ENCODE measurements around the gene OTULINL. TPM values are rescaled to one million over a fixed set of nuclear protein-coding genes. Genes with fewer than 3 reads are reported as not detected.

The OTULINL gene
- total and polyA plus RNA-seq, 4 donors: 19.9 to 35.0 (median 25.5) TPM

DNA sequence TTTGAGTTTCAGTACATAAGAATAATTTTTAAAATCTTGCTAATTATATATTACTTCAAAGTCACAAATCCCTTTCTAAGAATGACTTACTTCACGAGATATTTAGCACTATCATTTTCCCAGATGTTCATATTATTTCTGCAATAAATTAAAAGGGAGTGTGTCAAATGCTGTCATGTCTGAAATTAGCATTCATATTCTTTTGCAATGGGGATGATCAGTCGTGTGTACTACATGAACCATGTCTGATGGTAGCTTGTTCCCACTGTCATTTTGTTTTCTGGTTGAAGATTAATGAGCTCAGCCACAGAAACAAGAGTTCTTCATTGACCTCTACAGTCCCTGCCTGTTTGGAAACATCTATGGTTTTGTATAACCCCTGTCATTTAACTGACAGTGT lies 30.1 kb downstream of the OTULINL start:
- H3K4me3 ChIP-seq (ENCODE audit: low read depth, low read length): no peak overlapping the region
- H3K36me3 ChIP-seq (ENCODE audit: control insufficient read depth, insufficient read depth, low read length): peaks cover 6% of the 10 kb centered on the region
- 100% methylated on average over 1 of the region's 2 CpGs for WGBS (ENCODE audit: insufficient coverage)
- H3K4me1 ChIP-seq (ENCODE audit: control insufficient read depth, insufficient read depth, low read length): no peaks in the 10 kb centered on the region
- no peaks in the 10 kb centered on the region for H3K9me3 ChIP-seq (ENCODE audit: control insufficient read depth, insufficient read depth, low read length)
- H3K27ac ChIP-seq (ENCODE audit: low read depth, low read length): no peak overlapping the region
- DNase-seq (ENCODE audit: low read depth in 4 of 6, low spot score in 6 of 6): no peak
- H3K27me3 ChIP-seq (ENCODE audit: control insufficient read depth, insufficient read depth, low read length): no peaks in the 10 kb centered on the region

GRCh38 chr5:14614490-14614889 lies 32.9 kb downstream of the OTULINL start:
- Histone ChIP-seq H3K9me3 (ENCODE audit: control insufficient read depth, insufficient read depth, low read length) (no peaks in the 10 kb centered on the region), H3K4me3 (ENCODE audit: low read depth, low read length) (no peak overlapping the region), H3K27me3 (ENCODE audit: control insufficient read depth, insufficient read depth, low read length) (no peaks in the 10 kb centered on the region), H3K4me1 (ENCODE audit: control insufficient read depth, insufficient read depth, low read length) (no peaks in the 10 kb centered on the region), H3K27ac (ENCODE audit: low read depth, low read length) (no peak overlapping the region), H3K36me3 (ENCODE audit: control insufficient read depth, insufficient read depth, low read length) (peaks cover 6% of the 10 kb centered on the region)
- WGBS (ENCODE audit: insufficient coverage): 100% methylated on average over 3 of the region's 5 CpGs
- DNase-seq (ENCODE audit: low read depth in 4 of 6, low spot score in 6 of 6): no peak

DNA sequence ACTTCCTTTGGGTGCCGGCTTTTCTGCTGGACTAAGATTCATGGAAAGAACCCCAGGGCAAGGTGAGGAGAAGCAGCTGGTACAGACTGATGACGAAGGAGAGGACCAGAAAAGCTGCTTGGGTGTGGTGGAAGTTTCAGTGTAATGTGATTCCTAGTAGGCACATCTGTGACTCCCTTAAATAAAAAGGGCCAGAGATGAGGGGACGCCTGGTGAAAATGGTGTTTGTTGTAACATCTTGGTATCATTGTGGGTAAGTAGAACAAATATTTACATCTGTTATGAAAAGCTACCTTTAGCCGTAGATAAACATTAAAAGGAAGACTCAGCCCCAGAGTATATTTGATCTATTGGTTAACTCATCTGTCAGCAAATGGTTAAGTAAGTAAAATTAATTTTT lies 33.8 kb downstream of the OTULINL start:
- H3K27ac ChIP-seq (ENCODE audit: low read depth, low read length): no peak overlapping the region
- WGBS (ENCODE audit: insufficient coverage): 87% methylated on average over 2 of the region's 4 CpGs
- H3K4me3 ChIP-seq (ENCODE audit: low read depth, low read length): no peak overlapping the region
- no peaks in the 10 kb centered on the region for H3K4me1 ChIP-seq (ENCODE audit: control insufficient read depth, insufficient read depth, low read length)
- no peak for DNase-seq (ENCODE audit: low read depth in 4 of 6, low spot score in 6 of 6)
- H3K27me3 ChIP-seq (ENCODE audit: control insufficient read depth, insufficient read depth, low read length): no peaks in the 10 kb centered on the region
- H3K36me3 ChIP-seq (ENCODE audit: control insufficient read depth, insufficient read depth, low read length): no peaks in the 10 kb centered on the region
- no peaks in the 10 kb centered on the region for H3K9me3 ChIP-seq (ENCODE audit: control insufficient read depth, insufficient read depth, low read length)

DNA sequence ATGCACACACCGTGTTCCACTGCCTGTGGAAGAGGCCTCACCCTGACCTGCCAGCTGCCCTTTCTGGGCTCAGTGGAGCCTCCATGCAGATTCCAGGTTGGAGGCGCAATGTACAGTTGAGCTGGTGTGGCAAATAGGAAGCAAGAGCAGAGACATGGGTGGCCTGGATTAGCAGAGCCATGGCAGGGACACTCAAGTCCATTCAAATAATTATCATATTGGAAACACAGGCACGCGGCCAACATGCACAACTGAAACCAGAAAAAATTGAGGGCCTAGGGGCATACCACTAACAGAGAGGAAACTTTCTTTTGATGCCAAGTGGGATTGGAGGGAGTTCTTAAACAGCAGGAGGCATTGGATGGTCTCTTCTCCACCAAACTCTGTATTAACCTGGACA lies 35.8 kb downstream of the OTULINL start:
- Histone ChIP-seq H3K4me1 (ENCODE audit: control insufficient read depth, insufficient read depth, low read length) (no peaks in the 10 kb centered on the region), H3K4me3 (ENCODE audit: low read depth, low read length) (no peak overlapping the region), H3K27ac (ENCODE audit: low read depth, low read length) (no peak overlapping the region), H3K27me3 (ENCODE audit: control insufficient read depth, insufficient read depth, low read length) (no peaks in the 10 kb centered on the region), H3K36me3 (ENCODE audit: control insufficient read depth, insufficient read depth, low read length) (no peaks in the 10 kb centered on the region), H3K9me3 (ENCODE audit: control insufficient read depth, insufficient read depth, low read length) (peaks cover 5% of the 10 kb centered on the region)
- no peak for DNase-seq (ENCODE audit: low read depth in 4 of 6, low spot score in 6 of 6)
- WGBS (ENCODE audit: insufficient coverage): 57% methylated on average over 1 of the region's 4 CpGs

- H3K27ac ChIP-seq (ENCODE audit: low read depth, low read length): no peak overlapping the region
- no peak for DNase-seq (ENCODE audit: low read depth in 4 of 6, low spot score in 6 of 6)
- H3K4me3 ChIP-seq (ENCODE audit: low read depth, low read length): no peak overlapping the region
- no peaks in the 10 kb centered on the region for H3K4me1 ChIP-seq (ENCODE audit: control insufficient read depth, insufficient read depth, low read length)
- H3K36me3 ChIP-seq (ENCODE audit: control insufficient read depth, insufficient read depth, low read length): no peaks in the 10 kb centered on the region
- H3K27me3 ChIP-seq (ENCODE audit: control insufficient read depth, insufficient read depth, low read length): no peaks in the 10 kb centered on the region
- H3K9me3 ChIP-seq (ENCODE audit: control insufficient read depth, insufficient read depth, low read length): no peaks in the 10 kb centered on the region
These were observed 45.7 kb downstream of the OTULINL start for GRCh38 chr5:14627270-14627669.

GRCh38 chr5:14628346-14628745 lies 46.8 kb downstream of the OTULINL start:
- no peaks in the 10 kb centered on the region for H3K4me1 ChIP-seq (ENCODE audit: control insufficient read depth, insufficient read depth, low read length)
- H3K4me3 ChIP-seq (ENCODE audit: low read depth, low read length): no peak overlapping the region
- H3K27me3 ChIP-seq (ENCODE audit: control insufficient read depth, insufficient read depth, low read length): no peaks in the 10 kb centered on the region
- H3K36me3 ChIP-seq (ENCODE audit: control insufficient read depth, insufficient read depth, low read length): no peaks in the 10 kb centered on the region
- WGBS (ENCODE audit: insufficient coverage): no CpG with 5 or more reads among the region's 3 CpGs
- no peak overlapping the region for H3K27ac ChIP-seq (ENCODE audit: low read depth, low read length)
- DNase-seq (ENCODE audit: low read depth in 4 of 6, low spot score in 6 of 6): peak in 2 of 6 donors; percentile 12 to 57
- H3K9me3 ChIP-seq (ENCODE audit: control insufficient read depth, insufficient read depth, low read length): no peaks in the 10 kb centered on the region

DNA sequence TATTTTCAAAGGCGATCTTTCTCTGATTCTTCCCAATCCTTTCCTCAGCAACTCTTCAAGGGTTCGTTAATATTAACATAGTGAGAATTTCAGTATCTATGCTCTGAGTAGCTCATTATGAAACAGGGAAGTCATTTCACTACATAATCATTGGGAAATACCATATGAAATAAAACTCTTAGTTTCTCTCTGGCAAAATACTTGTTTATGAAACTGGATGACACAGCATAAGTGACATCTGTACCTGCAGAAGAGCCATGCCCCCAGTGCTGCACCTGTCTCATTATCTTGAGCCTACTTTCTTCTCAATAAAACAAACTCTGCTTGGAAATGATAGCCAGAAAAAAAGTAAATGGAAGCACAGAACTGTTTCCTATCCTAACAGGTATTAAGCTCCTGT lies 49.1 kb downstream of the OTULINL start:
- no peak overlapping the region for H3K4me3 ChIP-seq (ENCODE audit: low read depth, low read length)
- no peaks in the 10 kb centered on the region for H3K9me3 ChIP-seq (ENCODE audit: control insufficient read depth, insufficient read depth, low read length)
- H3K4me1 ChIP-seq (ENCODE audit: control insufficient read depth, insufficient read depth, low read length): no peaks in the 10 kb centered on the region
- no CpG with 5 or more reads among the region's 2 CpGs for WGBS (ENCODE audit: insufficient coverage)
- H3K27ac ChIP-seq (ENCODE audit: low read depth, low read length): no peak overlapping the region
- H3K36me3 ChIP-seq (ENCODE audit: control insufficient read depth, insufficient read depth, low read length): no peaks in the 10 kb centered on the region
- no peak for DNase-seq (ENCODE audit: low read depth in 4 of 6, low spot score in 6 of 6)
- no peaks in the 10 kb centered on the region for H3K27me3 ChIP-seq (ENCODE audit: control insufficient read depth, insufficient read depth, low read length)

GRCh38 chr5:14635656-14636055 lies 54.1 kb downstream of the OTULINL start:
- WGBS (ENCODE audit: insufficient coverage): 83% methylated on average over 1 of the region's 2 CpGs
- Histone ChIP-seq H3K9me3 (ENCODE audit: control insufficient read depth, insufficient read depth, low read length) (no peaks in the 10 kb centered on the region), H3K27me3 (ENCODE audit: control insufficient read depth, insufficient read depth, low read length) (no peaks in the 10 kb centered on the region), H3K4me1 (ENCODE audit: control insufficient read depth, insufficient read depth, low read length) (no peaks in the 10 kb centered on the region), H3K4me3 (ENCODE audit: low read depth, low read length) (no peak overlapping the region), H3K36me3 (ENCODE audit: control insufficient read depth, insufficient read depth, low read length) (no peaks in the 10 kb centered on the region), H3K27ac (ENCODE audit: low read depth, low read length) (no peak overlapping the region)
- no peak for DNase-seq (ENCODE audit: low read depth in 4 of 6, low spot score in 6 of 6)

DNA sequence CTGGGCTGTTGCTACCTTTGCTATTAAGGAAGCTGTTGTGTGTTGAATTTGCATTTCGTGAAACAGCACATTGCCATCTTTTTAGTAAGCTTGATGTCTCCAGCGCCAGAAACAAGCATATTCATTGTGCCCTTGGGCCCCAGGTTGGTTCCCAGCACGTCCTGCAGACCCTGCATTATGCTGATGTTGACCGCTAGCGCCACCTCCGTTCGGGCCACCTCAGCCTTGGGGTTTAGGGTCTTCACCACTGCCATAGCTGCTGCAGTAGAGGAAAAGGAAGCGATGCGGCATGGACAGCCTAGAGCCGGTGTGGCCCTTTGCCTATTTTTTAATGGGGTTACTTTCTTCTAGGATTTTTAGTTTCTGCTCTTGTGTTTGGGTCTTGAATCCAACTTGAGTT lies 59.2 kb downstream of the OTULINL start:
- 74% methylated on average over 8 of the region's 10 CpGs for WGBS (ENCODE audit: insufficient coverage)
- no peak overlapping the region for H3K4me3 ChIP-seq (ENCODE audit: low read depth, low read length)
- no peak for DNase-seq (ENCODE audit: low read depth in 4 of 6, low spot score in 6 of 6)
- no peaks in the 10 kb centered on the region for H3K36me3 ChIP-seq (ENCODE audit: control insufficient read depth, insufficient read depth, low read length)
- no peak overlapping the region for H3K27ac ChIP-seq (ENCODE audit: low read depth, low read length)
- H3K27me3 ChIP-seq (ENCODE audit: control insufficient read depth, insufficient read depth, low read length): no peaks in the 10 kb centered on the region
- H3K4me1 ChIP-seq (ENCODE audit: control insufficient read depth, insufficient read depth, low read length): no peaks in the 10 kb centered on the region
- H3K9me3 ChIP-seq (ENCODE audit: control insufficient read depth, insufficient read depth, low read length): no peaks in the 10 kb centered on the region

- H3K27ac ChIP-seq (ENCODE audit: low read depth, low read length): no peak overlapping the region
- no peaks in the 10 kb centered on the region for H3K27me3 ChIP-seq (ENCODE audit: control insufficient read depth, insufficient read depth, low read length)
- no peaks in the 10 kb centered on the region for H3K4me1 ChIP-seq (ENCODE audit: control insufficient read depth, insufficient read depth, low read length)
- no peaks in the 10 kb centered on the region for H3K9me3 ChIP-seq (ENCODE audit: control insufficient read depth, insufficient read depth, low read length)
- H3K36me3 ChIP-seq (ENCODE audit: control insufficient read depth, insufficient read depth, low read length): no peaks in the 10 kb centered on the region
- 88% methylated on average over 1 of the region's 1 CpG for WGBS (ENCODE audit: insufficient coverage)
- DNase-seq (ENCODE audit: low read depth in 4 of 6, low spot score in 6 of 6): no peak
- H3K4me3 ChIP-seq (ENCODE audit: low read depth, low read length): no peak overlapping the region
These were observed 63.1 kb downstream of the OTULINL start for GRCh38 chr5:14644623-14645237.
